Measurements from ENCODE around the gene PDE4D.

DNA sequence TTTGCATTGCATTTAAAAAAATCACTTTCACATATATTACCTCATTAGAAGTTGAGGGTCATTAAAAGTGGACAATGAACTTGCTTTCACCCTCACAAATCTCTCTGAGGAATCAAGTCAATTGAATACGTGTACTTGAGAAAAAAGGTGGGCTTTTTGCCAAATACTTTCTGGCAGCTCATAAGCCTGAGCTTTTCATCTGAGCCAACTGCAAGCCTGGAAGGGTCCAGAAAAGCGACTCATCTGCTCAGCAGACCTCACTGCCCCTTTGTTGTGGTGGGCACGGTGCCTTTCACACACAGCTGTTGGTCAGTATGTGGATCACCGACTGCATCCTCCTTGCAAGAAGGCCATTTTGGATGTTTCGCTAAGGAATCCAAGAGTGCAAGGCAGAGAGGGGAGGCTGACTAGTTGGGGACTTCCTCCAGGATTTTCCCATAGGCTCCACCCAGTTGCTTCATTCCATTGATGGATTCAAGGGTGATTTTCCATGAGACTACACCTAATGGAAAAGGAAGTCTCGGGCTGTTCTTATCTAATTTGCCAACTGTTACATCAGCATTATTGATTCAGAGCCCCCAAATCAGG, 564.7 kb downstream of the PDE4D start:
- no peak for TF ChIP-seq EZH2 (IDR thresholded peaks at IDR 0.05; ENCODE audit: low read length, unreplicated experiment)
- TF ChIP-seq, protein P1, sequence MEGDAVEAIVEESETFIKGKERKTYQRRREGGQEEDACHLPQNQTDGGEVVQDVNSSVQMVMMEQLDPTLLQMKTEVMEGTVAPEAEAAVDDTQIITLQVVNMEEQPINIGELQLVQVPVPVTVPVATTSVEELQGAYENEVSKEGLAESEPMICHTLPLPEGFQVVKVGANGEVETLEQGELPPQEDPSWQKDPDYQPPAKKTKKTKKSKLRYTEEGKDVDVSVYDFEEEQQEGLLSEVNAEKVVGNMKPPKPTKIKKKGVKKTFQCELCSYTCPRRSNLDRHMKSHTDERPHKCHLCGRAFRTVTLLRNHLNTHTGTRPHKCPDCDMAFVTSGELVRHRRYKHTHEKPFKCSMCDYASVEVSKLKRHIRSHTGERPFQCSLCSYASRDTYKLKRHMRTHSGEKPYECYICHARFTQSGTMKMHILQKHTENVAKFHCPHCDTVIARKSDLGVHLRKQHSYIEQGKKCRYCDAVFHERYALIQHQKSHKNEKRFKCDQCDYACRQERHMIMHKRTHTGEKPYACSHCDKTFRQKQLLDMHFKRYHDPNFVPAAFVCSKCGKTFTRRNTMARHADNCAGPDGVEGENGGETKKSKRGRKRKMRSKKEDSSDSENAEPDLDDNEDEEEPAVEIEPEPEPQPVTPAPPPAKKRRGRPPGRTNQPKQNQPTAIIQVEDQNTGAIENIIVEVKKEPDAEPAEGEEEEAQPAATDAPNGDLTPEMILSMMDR (conservative IDR thresholded peaks at IDR 0.05; ENCODE audit: low read depth, low read length) = no peak
- TF ChIP-seq EZH2phosphoT487 (IDR thresholded peaks at IDR 0.05; ENCODE audit: borderline replicate concordance, low read length) = no peak
